ENCODE data around the gene FRMD8.
A peak's percentile ranks its signal among the peaks of the same experiment; 100 is the strongest.

Gene FRMD8

DNA sequence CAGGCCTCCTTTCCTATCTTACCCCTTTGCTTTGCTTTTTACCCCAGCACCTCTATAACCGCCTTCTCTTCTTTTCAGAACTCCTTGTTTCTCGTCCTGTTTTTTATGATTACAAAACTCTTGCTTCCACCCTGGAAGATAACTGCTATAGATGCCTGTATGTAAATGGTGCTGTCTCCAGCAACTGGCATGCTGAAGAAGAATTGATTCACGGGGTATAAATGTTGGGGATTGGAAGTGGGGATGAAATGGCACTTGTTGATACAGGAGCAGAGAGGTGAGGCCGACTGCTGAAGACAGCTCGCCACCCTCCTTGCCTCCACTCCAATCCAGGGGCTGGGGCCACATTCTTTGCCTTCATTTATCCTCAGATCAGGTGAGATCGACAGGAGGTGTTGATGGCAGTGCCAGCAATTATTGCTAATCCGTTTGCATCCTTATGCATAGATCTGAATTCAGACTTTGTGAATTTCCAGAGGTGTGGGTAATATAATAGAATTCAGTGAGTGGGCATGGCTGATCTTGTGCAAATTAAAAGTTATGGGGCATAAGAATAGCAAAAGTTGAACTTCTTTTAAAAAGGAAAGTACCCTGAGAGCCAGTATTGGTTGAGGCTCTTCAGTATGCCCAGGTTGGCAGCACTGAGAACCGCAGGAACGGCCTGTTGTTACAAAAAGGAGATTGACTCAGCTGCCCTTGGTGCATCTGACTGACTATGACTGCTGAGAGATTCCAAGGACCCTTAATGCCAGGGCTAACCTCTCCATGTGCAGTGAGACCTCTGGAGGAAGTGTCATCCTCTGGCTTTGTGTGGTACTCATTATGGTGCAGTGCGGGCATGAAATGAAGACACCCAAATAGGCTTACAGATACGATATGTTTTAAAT lies 41.5 kb downstream of the FRMD8 start:
- H3K4me3 ChIP-seq (replicated peaks; ENCODE audit: low read depth, low read length) = peak overlapping the region; percentile 74
- no peak for TF ChIP-seq CTCF (IDR thresholded peaks at IDR 0.05; ENCODE audit: insufficient read depth, low read length, poor library complexity, severe bottlenecking)
- no peak for DNase-seq (ENCODE audit: extremely low read depth, insufficient read length)
- H3K36me3 ChIP-seq (ENCODE audit: control insufficient read depth, insufficient read depth, low read length) = no peaks in the 10 kb centered on the region; the same call in 1 of the 2 replicates
- no peaks in the 10 kb centered on the region for H3K27me3 ChIP-seq (replicated peaks; ENCODE audit: control insufficient read depth, insufficient read depth, low read length)

- peak overlapping the region; percentile 37 for H3K4me3 ChIP-seq (replicated peaks; ENCODE audit: low read depth, low read length)
- no peaks in the 10 kb centered on the region; the same call in 1 of the 2 replicates for H3K36me3 ChIP-seq (ENCODE audit: control insufficient read depth, insufficient read depth, low read length)
- TF ChIP-seq CTCF (IDR thresholded peaks at IDR 0.05; ENCODE audit: insufficient read depth, low read length, poor library complexity, severe bottlenecking) = no peak
- H3K27me3 ChIP-seq (replicated peaks; ENCODE audit: control insufficient read depth, insufficient read depth, low read length) = no peaks in the 10 kb centered on the region
- DNase-seq (ENCODE audit: extremely low read depth, insufficient read length) = peak; percentile 37
These were observed 42.2 kb downstream of the FRMD8 start for GRCh38 chr11:65428578-65429067.

DNA sequence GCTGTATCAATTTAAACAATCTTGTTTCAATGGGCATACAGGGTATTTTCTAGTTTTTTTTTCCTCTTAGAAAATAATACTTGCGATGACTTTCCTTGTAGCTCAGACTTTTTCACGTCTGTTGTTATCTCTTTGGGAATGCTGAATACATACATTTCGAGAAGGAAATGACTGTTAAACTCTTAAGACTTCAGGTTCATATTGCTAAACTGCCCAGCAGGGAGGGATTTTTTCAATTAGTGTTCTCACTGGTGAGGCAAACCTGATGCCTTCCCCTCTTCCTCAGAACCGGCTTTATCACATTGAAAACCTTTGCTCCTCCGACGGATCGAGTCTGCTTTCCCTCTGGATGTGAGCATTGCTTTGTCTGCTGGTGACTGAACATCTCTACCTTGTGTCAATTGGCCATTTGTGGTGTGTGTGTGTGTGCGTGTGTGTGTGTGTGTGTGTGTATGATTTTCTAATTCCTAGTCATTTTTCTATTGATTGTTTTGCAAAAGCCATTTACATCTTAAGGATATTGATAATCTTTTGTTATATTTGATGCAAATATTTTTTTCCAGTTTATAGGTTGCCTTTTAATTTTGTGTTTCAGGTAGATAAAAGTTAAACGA lies 42.7 kb downstream of the FRMD8 start:
- H3K4me3 ChIP-seq (replicated peaks; ENCODE audit: low read depth, low read length) = peak overlapping the region; percentile 37
- peak; percentile 35 for DNase-seq (ENCODE audit: extremely low read depth, insufficient read length)
- peaks cover 1% of the 10 kb centered on the region; the same call in 1 of the 2 replicates for H3K36me3 ChIP-seq (ENCODE audit: control insufficient read depth, insufficient read depth, low read length)
- TF ChIP-seq CTCF (IDR thresholded peaks at IDR 0.05; ENCODE audit: insufficient read depth, low read length, poor library complexity, severe bottlenecking) = no peak
- no peaks in the 10 kb centered on the region for H3K27me3 ChIP-seq (replicated peaks; ENCODE audit: control insufficient read depth, insufficient read depth, low read length)

DNA sequence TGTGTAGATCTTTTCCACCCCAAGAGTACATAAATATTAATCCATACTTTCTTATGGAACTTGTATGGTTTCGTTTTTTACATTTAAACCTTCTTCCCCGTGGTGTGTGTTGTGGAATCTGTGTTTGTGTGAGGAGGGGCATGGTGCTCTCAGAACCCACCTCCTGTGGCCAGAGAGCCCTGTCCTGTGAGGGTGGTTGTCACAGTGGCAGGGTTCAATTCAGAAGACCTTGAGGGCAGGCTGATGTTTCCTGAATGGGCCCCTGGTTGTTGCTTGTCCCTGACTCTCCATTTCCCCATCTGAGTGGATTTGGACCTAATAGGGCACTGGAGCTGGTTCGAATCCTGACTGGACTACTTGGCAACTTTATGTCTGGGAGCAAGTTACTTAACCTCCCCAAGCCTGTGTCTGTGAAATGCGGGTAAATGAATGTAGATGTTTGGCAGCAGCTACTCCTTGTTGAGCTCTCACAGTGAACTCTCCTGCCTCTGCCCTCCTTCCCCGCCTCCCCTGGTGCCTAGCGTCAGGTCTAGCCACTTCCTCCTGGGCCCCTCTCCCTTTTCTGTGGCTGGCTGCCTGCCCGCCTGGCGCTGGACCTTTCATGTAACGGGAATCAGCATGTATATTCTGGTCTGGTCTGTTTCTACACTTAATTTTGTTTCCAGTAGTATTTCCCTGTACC lies 43.4 kb downstream of the FRMD8 start:
- H3K36me3 ChIP-seq (ENCODE audit: control insufficient read depth, insufficient read depth, low read length) = peaks cover 1% of the 10 kb centered on the region; the same call in 1 of the 2 replicates
- H3K27me3 ChIP-seq (replicated peaks; ENCODE audit: control insufficient read depth, insufficient read depth, low read length) = no peaks in the 10 kb centered on the region
- no peak for TF ChIP-seq CTCF (IDR thresholded peaks at IDR 0.05; ENCODE audit: insufficient read depth, low read length, poor library complexity, severe bottlenecking)
- peak overlapping the region; percentile 51 for H3K4me3 ChIP-seq (replicated peaks; ENCODE audit: low read depth, low read length)
- DNase-seq (ENCODE audit: extremely low read depth, insufficient read length) = peak; percentile 56

DNA sequence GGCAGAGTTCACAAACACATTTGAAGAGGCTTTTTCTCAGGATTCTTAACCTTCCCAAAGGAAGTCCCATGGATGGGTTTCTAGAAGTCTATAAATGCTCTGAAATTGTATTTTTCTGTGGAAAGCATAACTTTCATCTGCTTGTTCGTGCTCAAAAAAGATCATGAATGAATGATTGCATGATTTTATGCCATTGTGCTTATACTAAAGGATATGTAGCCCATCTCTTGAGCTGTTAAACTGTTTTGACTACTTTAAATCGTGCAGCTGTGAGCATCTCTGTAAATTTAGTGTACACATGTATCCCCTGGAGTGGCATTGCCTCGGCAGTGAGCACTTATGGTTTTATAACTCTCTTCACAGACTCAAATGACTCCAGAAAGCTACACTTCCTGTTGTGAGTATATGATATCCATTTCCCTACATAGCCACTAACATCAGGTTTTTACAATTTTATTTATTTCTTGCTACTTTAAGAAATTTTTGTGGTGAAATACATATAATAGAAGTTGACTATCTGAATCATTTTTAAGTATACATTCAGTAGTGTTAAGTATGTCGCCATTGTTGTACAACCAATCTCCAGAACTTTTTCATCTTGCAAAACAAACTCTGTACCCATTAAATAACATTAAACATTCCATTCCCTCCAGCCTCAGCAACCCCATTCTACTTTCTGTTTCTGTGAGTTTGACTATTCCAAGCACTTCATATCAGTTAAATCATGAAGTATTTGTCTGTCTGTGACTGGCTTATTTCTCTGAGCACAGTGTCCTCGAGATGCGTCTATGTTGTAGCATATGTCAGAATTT lies 44.2 kb downstream of the FRMD8 start:
- Histone ChIP-seq H3K4me3 (replicated peaks; ENCODE audit: low read depth, low read length) (peak overlapping the region; percentile 51), H3K27me3 (replicated peaks; ENCODE audit: control insufficient read depth, insufficient read depth, low read length) (no peaks in the 10 kb centered on the region), H3K36me3 (ENCODE audit: control insufficient read depth, insufficient read depth, low read length) (peaks cover 2% of the 10 kb centered on the region)
- no peak for TF ChIP-seq CTCF (IDR thresholded peaks at IDR 0.05; ENCODE audit: insufficient read depth, low read length, poor library complexity, severe bottlenecking)
- no peak for DNase-seq (ENCODE audit: extremely low read depth, insufficient read length)
